SKM-1 (cell line): ENCODE data around the gene MICU1.
A peak's percentile ranks its signal among the peaks of the same experiment; 100 is the strongest.
"Not testable (repeated sequence)": the region's sequence is repeated elsewhere in the genome, so short reads cannot be mapped to it uniquely, and the experiment has no call there.

Experiments used
- DNase-seq: peaks from one replicate; lab custom pipeline; 2025; ENCODE audit not compliant: unreplicated experiment; lab: John Stamatoyannopoulos, UW

Gene MICU1

DNA sequence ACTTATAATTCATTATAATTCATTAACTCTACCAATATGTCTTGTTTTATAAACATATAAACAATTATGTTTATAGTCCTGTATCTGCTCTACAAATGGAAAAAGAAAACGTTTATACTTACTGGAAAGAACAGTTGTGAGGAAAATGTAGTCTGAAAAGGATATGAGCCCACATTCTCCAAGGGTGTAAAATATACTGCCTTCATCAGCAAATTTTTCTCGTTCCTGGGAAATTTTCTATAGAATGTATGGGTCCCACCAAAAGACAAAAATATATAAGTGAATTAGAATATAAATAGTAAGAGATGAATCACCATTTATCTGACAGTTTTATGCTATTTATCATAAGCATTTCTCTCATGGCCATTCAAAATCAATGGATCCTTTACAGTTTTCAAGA, 117.8 kb downstream of the MICU1 start:
- no peak for DNase-seq

DNA sequence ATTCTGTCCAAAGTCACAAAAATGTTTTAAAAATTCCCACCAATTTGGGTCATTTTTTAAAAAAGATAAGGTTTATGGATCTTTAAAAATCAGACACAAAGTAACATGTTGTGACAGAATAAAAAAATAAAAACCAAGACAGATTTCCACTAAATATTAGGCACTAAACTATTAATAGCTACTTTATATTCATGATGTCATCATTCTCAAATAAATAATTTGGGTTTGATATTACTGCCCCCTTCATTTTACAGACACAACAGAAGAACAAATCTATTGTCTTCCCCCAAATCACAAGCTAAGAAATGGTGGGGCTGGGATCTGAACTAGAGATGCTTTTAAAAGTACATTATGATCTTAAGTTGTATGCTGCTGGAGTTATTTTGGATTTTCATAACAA, 119.4 kb downstream of the MICU1 start:
- DNase-seq: no peak

DNA sequence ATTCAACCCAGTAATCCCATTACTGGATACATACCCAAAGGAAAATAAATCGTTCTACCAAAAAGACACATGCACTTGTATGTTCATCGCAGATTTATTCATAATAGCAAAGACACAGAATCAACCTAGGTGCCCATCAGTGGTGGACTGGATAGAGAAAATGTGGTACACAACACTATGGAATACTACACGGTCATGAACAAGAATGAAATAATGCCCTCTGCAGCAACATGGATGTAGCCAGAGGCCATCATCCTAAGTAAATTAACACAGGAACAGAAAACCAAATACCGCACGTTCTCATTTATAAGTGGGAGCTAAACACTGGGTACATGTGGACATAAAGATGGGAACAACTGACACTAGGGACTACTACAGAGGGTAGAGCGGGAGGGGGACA, 120.4 kb downstream of the MICU1 start:
- no peak for DNase-seq

DNA sequence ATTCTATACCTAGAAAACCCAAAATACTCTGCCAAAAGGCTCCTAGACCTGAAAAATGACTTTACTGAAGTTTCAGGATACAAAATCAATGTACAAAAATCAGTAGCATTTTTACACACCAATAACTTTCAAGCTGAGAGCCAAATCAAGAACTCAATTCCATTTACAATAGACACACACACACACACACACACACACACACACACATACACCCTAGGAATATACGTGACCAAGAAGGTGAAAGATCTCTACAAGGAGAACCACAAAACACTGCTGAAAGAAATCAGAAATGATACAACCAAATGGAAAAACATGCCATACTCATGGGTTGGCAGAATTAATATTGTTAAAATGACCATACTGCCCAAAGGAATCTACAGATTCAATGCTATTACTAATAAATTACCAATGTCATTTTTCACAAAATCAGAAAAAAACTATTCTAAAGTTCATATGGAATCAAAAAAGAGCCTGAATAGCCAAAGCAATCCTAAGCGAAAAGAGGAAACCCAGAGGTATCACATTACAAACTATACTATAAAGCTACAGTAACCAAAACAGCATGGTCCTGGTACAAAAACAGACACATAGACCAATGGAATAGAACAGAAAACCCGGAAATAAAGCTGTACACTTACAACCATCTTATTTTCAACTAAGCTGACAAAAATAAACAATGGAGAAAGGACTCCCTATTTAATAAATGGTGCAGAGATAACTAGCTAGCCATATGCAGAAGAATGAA, 122.0 kb downstream of the MICU1 start:
- no peak for DNase-seq

DNA sequence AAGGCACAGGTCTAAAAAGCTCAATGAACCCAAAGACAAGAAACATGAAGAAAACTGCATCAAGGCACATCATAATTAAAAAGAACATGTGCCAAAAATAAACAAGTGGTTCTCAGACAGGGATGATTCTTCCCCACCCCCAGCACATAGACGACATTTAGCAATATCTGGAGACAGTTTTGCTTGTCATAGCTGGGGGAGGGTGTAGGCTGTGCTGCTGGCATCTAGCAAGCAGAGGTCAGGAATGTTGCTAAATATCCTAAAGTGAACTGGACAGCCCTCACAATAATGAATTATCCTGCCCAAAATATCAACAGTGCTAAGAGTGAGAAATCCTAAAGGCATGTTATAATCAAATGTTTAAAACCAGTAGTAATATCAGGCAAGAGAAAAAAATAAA, 122.6 kb downstream of the MICU1 start:
- DNase-seq: peak; percentile 52

DNA sequence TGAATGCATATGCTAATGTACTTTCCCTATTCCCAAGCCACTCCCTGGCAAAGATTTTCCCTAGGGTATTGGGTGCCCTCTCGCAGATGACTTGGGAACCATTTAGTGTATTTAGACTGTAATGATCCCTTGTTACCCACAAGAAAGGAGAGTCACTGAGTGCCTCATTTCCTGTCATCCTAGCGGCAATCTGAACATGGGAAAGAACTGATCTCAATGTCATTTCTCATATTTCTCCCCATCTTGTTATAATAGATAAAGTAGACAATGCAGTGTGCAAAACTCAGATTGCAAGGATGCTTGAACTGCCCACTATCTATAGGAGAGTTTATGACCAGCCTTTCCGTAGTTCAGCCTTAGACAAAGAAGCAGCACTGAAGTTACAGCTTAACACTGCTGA, 123.3 kb downstream of the MICU1 start:
- no peak for DNase-seq

DNA sequence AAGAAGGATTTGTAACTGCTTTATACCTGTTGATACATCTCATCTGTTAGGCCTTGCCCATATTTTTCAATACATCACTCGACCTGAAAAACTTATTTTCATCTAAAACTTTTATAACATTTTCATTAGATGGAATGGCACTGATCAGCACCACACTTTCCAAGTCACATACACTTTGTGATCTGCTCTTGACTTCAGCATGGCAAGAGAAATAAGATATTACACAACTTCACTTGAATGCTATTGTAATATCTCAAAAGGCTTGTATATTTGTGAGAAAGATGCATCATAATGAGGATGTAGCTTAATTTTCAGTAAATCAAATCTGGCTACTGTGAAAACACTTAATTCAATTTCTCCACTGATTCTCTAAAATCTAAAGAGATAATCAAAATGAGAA, 126.2 kb downstream of the MICU1 start:
- no peak for DNase-seq

DNA sequence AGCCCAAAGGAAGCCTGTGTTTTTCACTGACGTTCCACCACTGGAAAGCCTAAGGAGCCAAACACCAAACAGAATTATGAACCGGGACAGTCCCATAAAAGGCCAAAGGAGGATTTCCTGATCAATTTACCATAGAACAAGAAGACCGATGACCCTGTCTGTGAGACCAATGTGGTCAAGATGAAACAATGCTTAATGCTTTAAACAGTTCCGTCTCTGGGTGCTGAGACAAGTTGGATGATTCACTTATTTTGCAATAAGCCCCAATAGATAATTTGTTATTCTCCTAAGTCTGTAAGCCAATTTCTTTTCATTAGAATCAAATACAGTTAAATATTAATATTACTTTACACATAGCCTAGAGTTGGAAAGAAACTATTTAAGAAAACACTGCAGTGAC, 134.9 kb downstream of the MICU1 start:
- DNase-seq: no peak

DNA sequence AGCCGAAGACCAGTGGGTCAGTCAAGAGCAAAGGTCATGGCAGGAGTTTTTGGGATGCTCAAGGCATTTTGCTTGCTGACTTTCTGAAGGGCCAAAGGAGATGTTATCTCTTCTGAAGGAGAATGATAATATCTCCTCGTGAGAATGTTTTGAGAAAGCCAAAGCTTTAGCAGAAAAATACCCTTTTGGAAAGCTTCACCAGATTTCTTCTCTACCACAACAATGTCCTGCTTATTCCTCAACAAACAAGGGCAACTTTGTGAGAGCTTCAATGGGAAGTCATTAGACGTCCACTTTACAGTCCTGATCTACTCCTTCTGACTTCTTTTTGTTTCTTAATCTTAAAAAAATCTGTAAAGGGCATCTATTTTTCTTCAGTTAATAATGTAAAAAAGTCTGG, 138.4 kb downstream of the MICU1 start:
- no peak for DNase-seq

DNA sequence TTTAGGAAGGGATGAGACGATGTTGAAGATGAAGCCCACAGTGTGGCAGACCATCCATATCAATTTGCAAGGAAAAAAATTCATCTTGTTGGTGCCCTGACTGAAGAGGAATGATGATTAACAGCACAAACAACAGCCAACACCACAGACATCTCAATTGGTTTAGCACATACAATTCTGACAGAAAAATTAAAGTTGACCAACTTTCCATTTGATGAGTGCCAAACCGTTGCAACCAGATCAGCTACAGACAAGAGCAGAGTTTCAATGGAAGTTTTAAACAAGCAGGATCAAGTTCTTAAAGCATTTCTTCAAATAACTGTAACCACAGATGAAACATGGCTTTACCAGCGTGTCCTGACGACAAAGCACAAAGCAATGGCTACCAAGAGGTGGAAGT, 138.8 kb downstream of the MICU1 start:
- DNase-seq: no peak

DNA sequence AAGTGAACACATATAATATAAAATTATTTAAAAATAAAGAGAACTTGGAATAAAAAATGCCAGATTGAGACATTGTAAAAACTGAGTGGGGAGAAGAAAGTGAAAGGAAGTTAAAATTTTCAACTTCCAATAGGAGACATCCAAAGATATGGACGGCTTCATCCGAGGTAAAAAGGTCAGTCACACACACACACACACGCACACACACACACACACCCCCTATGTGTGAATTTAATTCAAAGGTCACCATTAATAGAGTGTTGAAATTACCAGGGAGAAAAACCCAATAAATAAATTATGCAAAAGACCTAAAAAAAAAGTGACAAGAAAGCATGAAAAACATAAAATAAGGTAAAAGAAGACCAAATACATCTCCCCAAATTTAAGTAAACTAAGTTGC, 140.2 kb downstream of the MICU1 start:
- no peak for DNase-seq

DNA sequence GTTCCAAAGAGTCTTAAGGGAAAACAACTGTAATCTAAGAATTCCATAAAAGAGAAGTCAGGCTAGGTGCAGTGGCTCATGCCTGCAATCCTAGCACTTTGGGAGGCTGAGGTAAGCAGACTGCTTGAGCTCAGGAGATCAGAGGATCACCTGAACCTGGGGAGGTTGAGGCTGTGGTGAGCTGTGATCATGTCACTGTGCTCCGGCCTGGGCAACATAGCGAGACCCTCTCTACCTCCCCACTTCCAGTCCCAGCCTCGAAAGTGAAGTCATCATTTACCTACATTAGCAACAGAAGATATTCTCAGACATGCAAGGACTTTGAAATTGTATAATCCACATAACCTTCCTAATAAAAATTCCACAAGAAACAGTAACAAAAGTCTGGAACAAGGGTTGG, 141.4 kb downstream of the MICU1 start:
- no peak for DNase-seq

DNA sequence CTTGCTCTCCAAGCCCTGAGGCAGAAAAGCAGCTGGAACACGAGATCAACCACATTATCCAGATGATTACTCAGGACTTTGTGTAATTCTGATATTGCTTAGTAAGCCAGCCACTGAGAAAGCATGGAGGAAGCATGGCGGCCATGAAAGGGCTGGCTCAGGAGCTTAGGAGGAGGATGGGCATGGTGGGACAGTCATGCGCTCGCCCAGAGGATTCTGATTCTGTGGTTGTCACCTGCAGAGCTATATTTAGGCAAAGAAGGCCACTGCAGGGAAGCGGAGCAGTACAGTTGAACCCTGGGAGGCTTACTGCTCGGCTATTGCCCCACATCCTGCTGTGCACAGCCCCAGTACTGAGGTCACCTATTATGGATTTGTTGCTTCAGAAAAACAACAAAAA, 142.4 kb downstream of the MICU1 start:
- DNase-seq: peak; percentile 71

DNA sequence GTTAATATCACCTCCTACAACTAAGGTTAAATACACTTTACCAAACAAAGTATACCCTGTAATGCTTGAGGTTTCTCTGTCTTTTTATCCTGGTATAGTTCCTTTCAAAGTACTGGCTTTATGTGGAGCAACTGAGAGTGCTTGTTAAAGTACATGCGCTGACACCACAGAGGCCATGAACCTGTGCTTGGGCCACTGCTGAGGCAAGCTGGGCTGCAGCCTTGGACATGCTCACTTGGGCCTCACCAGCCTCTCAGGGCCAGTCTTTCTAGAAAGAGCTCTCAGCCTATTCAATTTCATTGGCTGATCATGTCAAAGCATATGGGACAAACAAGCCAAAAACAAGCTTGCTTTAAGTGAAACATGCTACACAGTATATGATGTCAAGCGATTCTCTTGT, 145.0 kb downstream of the MICU1 start:
- no peak for DNase-seq

DNA sequence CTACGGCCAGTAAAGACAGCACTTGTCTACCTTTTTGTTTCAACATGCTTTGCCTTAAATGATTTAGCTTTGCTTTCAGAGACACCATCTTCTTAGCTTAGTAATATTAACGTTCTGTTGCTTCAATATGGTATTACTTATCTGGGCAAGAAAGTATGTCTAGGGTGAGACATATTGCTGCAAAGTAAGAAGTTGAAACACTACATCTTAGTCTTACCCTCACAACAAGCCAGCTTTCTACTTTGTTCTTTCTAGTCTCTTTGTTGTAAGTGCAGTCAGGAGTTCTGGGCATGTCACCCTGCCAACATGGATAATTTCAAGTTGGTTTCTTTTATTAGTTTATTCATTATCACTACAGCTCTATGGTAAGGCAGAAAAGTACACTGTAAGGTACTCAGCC, 148.4 kb downstream of the MICU1 start:
- no peak for DNase-seq

DNA sequence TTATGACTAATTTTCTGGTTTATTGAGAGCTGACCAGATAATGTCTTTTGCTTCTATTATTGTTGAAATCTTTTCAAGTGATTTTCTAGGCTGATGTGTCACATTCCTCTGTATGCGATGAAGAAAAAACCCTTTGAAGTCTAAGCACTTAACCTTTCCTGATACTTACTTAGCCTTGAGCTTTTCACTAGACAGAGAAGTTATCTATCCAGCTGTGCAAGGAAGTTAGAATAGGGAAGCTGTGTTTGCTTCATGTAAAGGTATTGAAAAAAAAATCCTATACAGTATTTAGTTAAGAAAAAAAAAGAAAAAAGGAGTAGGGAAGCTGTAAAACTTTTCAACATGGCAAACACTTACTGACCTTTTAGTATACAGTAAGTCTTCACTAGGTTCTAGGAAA, 153.6 kb downstream of the MICU1 start:
- no peak for DNase-seq

DNA sequence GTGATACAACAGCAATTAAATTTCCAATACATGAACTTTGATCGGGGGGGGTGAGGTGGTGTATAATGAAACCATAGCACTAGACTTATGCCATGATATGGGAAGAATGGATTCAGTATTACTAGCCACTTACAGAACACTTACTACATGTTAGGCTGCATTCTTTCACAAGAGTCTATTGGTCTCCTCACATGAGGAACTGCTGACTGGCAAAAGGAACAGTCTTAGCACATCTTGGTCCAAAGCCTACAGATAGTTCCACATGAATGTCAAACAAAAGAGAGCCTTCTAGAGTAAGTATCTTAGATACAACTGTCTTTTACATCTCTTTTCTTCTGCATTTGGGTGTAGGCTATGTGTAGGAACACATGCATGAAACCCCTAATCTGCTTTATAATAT, 155.2 kb downstream of the MICU1 start:
- DNase-seq: peak; percentile 45

DNA sequence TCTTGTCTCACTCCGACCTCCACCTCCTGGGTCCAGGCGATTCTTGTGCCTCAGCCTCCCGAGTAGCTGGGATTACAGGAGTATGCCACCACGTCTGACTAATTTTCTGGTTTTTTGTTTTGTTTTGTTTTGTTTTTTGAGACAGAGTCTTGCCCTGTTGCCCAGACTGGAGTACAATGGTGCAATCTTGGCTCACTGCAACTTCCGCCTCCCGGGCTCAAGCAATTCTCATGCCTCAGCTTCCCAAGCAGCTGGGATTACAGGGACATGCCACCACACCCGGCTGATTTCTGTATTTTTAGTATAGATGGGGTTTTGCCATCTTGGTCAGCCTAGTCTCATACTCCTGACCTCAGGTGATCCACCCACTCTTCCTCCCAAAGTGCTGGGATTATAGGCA, 158.8 kb downstream of the MICU1 start:
- DNase-seq: not testable (repeated sequence)

DNA sequence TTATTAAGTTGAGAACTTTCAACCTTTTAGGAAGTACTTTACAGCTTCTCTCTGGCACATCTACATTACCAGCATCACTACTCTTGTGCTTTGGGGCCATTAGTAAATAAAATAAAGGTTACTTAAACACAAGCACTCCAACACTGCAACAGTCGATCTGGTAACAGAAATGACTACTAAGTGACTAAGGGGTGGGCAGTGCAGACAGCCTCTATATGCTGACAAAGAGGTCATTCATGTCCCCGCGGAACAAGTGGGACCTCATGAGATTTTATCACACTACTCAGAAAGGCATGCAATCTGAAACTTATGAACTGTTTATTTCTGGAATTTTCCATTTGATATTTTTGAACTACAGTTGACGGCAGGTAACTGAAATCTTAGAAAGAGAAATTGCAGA, 159.9 kb downstream of the MICU1 start:
- no peak for DNase-seq

DNA sequence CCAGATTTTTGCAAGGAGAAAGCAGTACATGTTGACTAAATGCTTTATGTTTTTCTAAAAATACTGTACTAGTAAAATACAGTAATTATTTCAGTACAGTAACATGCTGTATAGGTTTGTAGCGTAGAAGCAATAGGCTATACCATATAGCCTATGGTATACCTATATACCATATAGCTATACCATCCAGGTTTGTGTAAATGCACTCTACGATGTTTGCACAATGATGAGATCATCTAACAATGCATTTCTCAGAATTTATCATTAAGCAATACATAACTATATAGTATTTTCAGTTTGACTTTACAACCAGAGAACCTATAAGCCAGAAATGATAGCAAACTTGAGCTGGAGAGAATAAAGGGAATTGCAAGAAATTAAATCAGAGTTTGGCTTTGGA, 161.4 kb downstream of the MICU1 start:
- DNase-seq: no peak

DNA sequence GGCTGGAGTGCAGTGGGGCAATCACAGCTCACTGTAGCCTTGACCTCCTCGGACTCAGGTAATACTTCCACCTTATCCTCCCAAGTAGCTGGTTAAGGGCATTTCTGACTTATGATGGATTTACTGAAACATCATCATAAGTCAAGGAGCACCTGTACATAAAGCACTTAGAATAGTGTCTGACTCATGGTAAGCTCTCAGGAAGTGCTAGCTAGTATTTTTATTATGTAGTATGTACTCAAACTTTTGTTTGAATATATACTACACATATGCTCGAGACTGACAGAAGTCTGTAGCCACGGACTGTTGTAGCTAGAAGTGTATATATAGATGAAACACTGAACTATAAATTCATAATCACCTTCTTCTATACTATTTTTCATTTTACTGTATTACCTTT, 163.6 kb downstream of the MICU1 start:
- no peak for DNase-seq

DNA sequence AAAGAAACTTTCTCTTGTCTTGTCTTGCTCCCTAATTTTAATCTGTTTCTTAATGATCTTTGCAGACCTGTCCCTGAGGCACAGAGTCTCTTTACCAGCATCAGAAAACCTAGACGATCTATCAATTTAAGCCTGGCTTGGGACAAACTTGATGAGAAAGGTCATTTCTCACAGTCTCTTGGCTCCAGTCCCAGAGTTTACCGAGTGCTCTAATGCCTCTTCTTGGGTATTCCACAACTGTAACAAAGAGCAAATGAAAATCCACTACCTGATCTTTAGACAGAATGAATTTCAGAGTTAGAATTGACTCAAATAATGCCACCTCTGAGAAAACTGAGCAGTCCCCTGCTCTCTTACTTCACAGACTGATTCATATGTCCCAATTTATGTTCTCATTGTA, 164.8 kb downstream of the MICU1 start:
- DNase-seq: no peak

DNA sequence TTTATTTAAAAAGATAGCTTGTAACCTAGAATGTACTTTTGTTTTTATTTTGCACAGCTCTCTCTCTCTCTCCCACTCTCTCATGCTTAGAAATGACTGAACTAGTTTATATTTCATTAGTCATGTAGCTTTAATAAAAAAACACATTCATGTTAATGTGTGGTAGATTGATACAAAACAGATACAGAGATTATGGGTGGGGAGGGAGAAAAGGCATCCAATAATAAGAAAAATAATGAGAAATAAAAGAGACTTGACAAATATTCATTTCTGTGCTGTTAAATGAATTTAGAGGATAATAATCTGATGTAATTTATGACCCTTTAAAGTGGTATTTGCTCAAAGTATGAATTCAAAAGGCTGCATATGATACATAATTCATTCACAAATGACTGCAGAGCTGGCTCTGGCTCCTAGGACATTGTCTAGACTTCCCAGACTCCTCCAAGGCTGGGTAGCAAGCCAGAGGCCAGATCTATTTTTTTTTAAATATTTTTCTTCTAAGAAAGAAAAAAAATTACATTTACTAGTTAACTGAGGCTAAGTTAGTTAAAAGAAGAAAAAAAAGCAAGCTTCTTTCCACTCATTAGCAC, 165.5 kb downstream of the MICU1 start:
- no peak for DNase-seq
